HG02938 (cell line): ENCODE results near the gene GSN.

Experiments
- ATAC-seq: cut with Tn5 transposase; IDR thresholded peaks from one replicate; pipeline ENCODE4 v1.9.1; 2021; ENCODE audit warnings: mild to moderate bottlenecking, moderate library complexity; ENCODE audit not compliant: unreplicated experiment

GSN gene

DNA sequence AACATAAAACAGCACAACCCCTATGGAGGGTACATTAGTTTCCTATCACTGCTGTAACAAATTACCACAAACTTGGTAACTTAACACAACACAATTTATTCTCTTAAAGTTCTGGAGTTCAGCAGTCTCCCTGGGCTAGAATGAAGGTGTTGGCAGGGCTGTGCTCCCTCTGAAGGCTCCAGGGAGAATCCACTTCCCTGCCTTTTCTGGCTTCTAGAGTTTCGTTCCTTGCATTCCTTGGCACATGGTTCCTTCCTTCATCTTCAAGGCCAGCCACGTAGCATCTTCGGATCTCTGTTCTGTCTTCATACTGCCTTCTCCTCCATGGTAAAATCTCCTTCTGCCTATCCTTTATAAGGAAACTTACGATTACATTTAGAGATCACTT, 25.0 kb upstream of the GSN start:
- no peak for ATAC-seq

DNA sequence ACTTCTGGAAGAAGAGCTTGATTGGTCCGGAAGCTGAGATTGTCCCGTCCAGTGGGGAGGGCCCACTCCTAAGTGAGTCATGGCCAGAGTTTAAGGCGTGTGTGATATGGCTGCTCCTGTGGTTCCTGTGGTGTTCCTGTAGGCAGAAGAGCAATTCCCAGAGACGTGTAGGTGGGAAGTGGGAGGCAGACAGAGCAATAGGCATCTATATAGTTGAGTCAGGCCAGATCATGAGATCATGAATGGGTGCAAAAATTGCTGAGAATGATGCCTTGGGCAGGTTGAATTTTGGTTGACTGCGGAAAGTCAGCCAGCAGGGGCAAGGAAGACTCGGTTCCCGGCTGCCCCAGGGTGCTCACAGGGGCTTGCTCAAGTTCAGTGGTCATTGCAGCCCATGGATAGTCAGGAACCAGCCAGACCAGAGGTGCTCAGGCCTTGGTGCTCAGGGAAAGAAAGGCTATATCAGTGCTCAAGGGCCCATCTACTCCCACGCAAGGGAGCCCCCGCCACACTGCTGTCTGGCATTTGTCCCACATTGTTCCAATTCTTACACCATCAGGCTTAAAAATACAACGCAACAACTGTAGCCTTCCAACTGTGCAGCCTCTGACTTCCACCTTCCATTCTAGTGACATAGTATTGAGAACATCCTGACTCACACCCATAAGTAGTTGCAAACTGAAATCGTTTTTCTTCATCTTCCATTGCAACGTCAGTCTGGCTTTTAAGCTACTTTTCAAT, 21.0 kb upstream of the GSN start:
- ATAC-seq = no peak

DNA sequence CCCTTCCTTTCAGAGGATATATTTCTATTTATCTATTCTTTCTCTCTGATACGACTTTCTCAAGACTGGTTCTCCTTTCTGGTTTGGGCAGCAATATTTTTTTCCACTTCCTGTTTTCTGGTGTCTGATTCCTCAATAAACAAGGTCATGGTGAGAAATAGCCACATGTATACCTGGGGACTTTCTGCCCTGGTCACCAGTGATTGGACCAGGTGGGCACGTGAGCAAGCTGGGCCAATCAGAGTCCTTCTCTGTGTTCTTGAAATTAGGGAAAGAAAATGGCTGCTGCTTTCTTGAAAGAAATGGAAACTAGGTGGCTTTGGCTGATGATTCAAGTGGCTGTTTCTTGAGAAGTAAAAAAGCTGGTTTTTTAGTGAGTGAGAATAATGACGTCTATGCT, 18.4 kb upstream of the GSN start:
- ATAC-seq = no peak

DNA sequence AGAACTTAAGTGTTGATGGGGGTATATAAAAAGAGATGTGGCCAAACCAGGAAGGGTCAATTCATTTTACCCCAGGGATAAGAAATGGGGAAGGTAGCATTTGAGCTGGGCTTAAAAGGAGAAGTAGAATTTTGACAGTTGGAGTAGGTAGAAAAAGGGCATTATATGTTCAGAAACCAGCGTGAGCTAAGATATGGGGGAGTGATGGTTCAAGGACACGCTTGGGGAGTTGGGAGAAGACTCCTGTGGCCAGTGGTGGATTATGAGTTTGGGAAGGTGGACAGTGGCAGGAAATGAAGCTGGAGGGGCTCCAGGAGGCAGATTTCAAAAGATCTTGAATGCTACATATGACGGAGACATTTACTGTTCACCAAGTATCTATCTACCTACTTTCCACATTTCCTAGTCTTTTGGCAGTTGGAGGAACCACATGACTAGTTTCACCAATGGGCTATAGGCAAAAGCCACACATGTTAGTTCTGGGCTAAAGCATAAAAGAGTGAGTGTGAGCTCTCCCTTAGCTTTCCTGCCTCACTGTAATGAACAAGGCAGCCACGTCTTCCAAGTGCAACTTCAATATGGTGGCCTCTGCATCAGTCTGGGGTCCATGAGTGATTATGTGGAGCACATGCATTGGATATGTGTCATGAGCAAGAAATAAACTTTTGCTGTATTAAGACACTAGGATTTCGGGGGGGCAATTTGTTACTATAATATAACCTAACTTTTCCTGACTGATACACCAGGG, 15.7 kb upstream of the GSN start:
- ATAC-seq = no peak

DNA sequence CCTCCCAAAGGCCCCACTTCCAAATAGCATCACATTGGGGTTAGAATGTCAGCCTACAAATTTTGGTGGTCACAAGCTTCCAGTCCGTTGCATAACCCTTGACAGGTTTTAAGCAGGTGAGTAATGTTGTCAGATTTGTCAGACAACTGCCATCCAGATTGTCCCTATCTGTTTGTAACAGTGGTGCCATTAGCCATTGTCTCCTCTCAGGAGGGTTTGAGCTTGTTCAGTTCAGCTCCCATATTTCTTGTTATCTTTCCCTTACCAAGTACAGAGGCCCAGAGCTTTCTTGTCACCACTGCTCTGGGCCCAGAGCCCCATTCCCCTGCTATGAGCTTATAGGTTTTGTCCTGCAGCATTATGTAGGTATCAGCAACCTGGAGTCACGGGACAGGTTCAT, 14.8 kb upstream of the GSN start:
- no peak for ATAC-seq

DNA sequence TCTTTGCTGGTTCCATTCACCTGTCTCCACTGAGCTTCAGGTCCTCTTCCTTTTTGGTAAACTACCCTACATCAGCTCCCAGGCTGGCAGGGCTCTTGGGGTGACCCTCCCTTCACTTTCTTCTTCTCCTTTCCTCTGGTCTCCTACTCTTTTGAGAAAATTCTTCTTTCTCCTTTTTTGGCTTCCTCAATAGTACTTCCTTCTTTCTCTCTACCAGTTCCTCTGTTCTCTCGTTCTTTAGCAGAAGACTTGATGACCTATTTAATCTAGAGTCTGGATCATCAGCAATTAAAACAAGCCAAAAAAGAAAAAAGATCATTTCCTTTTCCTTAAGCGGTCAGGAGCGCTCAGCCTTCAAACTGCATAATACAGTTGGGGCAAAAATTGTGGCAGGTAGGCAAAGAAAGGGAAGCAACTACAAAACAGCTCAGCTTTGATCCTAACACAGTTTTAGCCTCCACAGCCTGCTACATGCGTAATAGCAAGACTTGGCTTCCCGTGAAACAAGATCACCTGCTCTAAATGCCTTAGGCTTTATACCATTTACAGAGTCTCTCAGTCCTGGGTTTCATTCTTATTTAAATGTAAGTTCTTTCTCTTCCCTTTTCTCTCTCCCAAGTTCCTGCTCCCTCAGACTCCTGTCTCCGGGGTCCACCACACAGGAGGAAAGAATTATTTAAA, 14.0 kb upstream of the GSN start:
- ATAC-seq = no peak

DNA sequence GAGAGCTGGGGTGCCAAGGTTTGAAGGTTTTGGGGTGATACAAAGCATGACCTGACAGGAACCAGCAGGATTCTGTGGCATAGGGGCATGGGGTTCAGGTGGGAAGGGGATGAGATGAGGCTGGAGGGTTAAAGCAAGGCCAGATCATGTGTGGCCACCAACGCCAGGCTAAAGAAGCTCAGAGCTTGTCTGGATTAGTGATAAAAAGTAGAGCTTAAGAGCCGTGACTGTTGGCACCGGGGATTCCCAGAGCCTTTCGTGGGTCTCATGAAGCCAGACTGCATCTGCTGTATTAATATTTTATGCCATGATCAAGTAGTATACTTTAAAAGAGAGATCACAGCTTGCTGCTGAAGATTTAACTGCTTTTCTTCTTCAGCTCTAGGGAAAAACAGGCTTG, 8.5 kb upstream of the GSN start:
- no peak for ATAC-seq

DNA sequence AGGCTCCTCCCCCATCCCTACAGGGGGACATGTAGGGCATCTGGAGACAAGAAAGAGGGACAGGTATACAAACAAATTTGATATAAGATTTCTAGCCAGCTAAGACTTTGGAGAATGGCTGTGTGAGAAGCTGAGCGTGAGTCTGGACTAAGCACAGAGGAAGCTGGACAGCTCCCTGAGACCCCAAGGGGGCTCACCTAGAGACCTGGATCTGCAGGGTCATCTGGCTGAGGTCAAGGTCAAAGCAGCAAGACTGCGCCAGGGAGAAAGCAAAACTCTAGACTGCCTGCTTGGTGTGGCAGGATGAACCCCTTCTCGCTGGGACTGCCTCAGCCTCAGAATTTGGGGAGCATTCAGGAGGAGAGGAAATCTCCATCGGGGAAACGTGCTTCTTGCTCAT, 8.0 kb upstream of the GSN start:
- no peak for ATAC-seq

DNA sequence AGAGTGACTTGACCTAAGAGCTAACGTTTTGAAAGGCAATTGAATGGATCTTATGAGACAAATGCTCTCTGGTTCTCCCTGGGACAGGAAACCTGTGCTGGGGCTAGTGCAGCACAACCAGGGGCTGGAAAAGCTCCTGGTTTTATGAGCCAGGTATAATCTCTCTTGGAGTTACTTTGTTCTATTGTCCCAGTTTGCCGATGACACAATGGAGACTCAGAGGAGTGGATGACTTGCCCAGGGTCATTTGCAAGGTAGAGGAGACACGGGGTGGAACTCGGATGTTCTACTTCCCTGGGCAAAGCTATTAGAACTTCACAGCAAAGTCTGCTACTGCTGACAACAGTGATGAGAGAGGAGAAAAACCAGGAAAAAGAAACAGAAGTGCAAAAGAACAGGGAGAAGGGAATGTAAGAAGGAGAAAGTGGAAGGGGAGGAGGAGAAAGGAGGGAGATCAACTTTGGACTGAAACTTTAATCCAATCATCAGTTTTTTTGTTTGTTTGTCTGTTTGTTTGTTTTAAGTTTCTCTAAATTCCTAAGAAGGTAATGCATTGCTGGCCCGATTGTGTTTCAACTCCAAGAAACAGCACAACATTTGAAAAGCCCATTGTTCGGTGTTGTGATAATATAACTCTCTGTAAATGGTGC, 7.4 kb upstream of the GSN start:
- no peak for ATAC-seq

DNA sequence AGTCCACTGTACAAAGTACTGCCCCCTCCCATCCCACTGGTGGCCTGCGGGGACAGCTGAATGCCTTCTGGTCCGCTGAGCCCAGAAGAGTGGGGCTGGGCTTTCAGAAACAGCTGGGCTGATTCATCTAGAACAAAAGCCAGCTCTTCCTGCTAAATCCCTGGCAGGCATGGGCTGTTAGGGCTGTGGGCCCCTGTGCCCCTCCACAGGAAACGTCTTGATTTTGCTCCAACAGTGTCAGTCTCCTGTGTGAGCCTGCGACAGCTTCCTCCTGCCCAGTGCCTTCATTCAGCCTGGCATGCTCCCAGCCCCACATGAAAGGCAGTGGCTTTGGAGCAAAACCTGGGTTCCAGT, 6.9 kb upstream of the GSN start:
- no peak for ATAC-seq

DNA sequence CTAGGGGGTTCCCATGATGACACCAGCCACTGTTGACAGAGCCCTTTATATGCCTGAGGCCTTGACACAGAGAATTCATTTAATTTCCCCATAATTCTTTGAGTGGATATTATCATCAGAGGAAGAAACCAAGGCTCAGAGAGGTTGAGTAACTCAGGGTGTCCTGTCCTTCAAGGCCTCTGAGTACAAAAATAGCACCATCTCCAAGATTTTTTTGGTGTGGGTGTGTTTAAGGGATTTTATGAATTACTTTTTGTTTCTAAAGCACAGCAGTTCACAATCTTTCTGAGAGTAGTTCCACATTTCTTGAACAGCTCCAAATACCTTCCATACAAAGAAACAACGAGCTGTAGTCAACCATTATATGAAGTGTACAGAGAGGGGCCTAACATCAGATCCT, 6.2 kb upstream of the GSN start:
- no peak for ATAC-seq

DNA sequence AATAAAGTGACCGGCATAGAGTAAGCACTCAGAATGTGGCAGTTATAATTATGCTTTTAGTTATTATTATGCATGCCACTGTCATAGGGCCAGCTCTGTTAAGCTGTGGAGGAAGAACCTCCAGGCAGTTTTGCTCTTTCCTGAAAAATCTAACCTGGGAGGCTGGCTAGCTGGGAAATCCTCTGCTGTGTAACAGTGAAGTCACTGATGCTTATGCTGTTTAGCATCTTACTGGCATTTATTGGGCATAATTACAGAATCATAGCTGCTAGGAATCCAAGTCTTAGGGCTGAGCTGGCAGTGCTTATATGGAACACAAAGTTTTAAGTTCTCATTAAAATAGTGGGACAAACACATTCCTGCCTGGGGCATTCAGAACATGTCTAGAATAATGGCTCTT, 5.5 kb upstream of the GSN start:
- ATAC-seq = no peak

DNA sequence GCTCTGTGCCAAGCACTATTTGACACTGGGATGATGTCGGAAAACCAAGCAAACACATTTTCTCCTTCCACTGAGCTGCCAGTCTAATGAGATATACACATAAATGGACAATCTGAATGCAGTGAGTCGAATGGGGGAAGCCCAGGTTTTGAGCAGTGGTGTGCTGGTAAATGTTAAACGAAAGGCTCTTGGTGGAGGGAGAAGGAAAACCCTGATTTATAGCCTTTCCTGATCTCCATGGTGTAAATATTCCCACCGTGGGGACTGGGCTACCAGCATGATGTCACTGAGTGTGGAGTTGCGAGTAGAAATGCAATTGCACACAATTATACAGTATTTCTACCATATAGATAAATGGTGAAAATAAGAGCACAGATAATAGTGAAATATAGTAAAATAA, 5.0 kb upstream of the GSN start:
- ATAC-seq = no peak

DNA sequence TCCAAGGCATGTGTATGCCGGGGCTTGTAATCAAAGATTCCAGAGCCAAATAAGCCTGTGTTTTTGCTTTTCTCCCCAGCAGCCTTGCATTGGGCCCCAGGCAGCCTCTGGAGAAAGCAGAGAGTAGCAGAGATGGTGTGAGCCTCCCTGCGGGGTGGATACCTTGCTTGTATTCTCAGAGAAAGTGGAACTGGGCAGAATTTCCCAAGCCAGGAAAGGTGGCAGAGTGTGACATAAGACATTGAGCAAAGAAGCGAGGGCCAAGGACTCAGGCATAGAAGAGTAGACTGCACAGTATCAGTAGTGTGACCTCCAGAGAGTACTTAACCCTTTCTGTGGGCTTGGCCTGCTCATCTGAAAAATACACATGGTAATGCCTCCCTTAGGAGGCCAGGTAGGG, 1.6 kb upstream of the GSN start:
- no peak for ATAC-seq

DNA sequence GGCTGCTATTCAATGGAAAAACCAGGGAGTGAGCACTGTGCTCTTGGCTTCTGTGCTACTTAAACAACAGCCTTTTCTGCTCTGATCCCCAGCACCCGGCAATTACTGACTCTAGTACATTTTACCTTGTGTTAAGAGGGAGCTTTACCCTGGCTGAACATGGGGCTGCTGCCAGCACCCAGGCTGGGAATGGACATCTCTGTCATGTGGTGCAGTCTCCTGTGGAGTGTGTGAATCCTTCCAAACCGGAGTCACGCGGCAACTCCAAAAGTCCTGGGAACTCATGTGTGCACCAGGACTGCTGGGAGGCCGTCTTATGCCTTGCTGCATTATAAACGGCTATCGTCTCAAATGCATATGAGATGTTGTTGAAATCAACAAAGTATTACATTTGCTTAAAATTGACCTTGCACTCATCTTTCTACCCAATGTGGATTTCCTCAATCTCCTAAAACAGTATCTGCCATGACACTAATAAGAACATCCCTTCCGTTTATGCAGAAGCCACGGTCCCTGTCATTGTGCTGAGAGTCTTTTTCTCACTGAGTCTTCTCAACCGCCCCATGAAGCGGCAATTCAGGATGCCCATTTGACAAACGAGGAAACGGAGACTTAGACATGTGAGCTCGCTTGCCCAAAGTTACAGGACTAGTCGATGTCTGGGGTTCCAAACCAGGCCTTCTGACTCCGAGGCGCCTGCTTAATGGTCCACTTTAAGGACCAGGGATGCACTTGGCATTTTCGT, 884 bp upstream of the GSN start:
- ATAC-seq = no peak

DNA sequence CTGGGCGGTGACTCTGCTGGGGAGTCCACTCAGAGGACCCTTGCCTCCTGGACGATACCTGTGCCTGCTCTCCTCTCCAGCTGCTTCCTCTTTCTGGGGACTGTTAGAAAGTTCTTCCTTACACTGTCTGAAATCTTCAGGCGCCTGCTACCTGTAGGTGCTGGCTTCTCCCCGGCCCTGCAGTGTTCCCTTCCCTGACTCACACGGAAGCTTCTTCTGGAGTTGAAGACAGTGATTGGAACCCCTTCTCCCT, 562 bp downstream of the GSN start:
- no peak for ATAC-seq

DNA sequence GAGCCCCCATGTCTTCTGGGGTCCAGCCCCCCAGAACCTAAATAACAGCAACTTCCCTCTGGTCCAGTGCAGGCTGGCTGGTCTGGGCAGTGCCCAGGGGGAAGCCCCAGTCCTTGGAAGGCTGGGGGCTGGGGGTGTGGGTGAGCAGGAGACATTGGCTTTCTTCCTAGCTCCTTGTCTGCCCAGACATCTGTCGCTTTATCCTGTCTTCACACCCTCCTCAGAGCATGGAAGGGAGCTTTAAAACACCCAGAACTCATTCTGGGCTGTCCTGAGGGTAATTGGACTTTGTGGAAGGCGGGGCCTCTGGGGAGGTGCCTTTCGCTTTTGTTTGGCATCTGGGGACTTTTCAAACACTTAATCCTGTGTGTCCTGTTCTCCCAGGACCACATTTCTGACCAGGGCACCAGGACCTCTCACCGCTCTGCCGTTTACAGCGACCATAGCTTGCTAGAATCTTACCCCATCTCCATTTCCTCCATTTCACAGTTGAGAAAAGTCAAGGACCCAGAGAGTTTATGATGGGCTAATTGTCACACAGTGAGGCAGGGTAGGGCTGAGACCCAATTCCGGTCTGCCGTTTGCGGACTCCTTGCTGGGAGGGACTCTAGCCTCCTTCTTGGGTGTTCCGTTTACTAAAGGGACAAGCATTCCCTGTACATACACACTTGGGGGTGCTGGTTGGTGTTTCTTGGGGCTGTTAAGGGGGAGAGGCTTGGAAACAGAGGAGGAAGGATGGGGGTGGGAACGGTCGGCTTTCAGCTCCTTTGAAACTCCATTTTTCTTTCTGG, 1.1 kb downstream of the GSN start:
- ATAC-seq = no peak

DNA sequence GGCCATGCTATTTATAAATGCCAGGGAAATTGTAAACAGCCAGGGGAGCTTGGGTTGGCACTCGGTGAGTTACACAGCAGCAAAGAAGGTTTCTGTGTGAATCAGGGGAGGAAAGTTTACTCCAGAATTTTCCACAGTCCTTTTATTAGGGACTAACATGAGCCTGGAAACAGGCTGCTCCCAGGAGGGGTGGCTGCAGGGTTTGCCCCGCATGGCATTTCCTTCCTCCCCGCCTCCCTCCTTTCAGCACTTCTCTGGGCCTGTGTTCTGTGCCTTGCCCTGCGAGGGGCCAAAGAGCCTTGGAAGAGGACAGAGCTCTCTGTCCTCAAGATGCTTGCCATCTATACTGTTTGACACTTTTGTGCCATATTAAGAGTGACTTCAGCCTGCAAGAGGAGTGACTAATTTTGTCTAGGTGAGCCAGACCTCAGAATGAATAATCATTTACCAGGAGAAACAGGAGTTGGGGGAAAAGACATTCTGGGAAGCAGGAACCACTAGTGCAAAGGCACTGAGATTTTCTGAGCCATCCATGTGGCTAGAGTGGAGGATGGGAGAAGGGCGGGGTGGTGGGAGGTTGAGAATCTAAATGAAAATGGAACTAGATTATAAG, 1.8 kb downstream of the GSN start:
- no peak for ATAC-seq

DNA sequence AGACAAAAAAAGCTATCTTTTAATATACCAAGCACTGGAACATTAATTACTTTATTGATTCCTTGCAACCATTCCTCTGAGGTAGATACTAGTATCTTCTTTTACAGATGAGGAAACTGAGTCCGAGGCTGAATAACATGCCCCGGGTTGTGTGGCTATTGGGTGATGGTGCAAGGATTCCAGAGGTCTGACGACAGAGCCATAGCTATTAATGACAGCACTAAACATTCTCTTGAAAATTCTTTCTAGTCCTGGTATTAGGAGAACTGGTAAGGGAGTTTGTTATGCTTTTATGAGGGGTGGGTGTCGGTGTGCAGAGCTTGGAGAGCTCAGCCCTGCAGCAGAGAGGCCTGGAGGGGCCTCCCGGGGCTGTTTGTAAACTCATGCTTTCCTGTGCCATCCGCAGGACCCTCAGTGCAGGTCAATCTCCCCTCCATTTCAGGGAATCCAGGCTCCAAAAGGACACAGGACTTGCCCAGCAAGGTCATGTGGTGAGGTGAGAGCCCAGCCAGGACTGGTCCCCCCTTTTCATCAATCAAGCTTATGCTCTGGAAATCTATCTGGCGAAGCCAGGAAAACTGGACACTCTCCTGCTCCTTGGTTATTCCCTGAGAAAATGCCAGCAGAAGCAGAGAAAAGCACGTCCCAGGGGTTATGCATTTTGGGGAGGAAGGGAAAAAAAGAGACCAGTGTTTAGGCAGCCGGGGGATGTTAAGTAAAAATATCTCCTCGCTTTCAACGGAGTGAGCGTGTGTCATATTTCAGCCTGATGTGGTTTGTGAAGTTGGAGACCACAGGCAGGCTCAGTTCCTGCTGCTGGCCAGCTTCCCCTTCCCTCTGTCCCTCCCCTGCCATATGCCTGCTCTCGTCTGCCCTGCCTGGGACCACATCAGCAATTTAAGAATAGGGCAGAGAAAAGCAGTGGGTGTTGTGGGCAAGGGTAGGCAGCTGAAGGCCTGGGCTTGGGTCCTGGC, 3.7 kb downstream of the GSN start:
- ATAC-seq = no peak
